GM12875 (cell line): Measurements from ENCODE around the gene SDC3.

ENCODE experiments used
- H3K4me3 ChIP-seq: one replicate; pipeline ENCODE4 v1.5.1; 2011; ENCODE audit warnings: low read depth, low read length, control low read depth
- CTCF ChIP-seq: IDR thresholded peaks from 2 replicates; pipeline ENCODE4 v1.5.1; 2011; ENCODE audit warnings: low read depth, mild to moderate bottlenecking, control low read depth, inconsistent platforms, low read length, moderate library complexity, borderline replicate concordance; ENCODE audit not compliant: insufficient read depth

The SDC3 gene

DNA sequence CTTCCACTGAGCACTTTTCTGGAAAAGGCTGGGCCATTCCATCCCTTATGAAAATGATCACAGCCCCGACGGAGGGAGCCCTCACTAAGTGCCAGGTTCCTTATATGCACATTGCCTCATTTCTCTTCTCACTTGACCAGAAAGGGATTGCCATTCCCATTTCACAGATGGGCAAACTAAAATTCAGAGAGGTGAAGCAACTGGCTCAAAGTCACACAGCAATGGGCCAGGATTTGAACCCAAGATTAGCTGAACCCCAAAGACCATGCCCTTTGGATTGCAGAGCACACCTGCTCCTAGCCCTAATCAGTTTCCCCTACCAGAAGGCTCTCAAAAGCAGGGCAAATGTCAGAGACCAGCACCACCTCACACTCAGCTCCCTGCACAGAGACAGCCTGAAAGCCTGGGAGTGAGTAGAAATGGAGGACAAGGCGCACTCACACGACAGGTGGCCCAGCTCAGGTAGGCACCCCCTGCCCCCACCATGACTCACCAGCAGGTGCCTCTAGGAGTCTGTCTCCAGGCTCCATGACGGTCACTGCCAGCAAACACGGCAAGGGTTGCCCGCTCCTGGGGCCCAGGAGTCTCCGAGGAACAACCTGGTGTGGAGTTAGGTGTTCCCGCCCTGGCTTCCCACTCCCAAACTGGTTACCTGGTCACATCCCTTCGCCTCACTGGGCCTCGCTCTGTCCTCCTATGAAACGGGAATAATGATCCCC lies 21.7 kb downstream of the SDC3 start:
- TF ChIP-seq CTCF = no peak
- H3K4me3 ChIP-seq = no peak overlapping the region

DNA sequence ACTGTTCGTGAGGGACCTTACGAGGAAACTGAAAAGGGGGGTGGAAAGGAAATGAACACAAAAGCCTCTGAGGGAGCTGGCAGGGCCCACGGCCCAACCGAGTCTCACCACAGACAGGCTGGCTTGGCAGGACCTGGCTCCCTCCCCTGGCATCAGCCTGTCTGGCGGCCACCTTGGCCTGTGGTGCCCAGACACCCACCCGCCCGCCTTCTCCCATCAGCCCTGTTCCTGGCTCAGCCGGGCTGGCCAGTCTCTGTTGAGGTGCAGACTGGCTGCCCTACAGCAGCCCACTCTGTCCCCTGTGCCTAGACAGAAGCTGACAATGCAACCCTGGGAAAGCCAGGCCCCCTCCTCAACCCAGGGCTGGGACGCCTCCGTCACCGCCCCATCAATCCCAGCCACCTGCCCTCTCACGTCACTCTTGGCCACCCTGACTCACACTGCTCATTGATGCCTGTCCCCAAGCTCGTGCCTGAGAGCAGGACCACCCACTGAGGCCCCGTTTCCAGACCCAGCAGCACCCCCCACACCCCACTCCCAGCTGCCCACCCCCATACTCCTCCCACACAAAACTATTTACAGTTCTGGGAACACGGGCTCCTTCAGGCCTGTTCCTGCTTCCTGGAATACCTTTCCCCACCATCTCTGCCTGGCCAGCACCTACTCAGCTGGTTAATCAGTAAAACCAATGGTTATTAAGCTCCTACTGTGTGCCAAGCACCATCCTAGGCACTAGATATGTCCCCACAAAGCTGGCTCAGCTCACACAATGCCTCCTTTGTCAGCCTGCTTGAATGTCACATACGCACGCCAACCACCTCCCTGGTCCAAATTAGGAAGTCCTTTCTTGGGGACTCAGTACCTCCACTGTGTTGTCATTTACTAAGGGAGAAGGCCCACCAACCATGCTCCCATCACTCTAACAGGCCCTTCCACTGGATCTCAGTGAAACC lies 22.7 kb downstream of the SDC3 start:
- TF ChIP-seq CTCF = no peak
- H3K4me3 ChIP-seq = no peak overlapping the region

- TF ChIP-seq CTCF = no peak
- H3K4me3 ChIP-seq = no peak overlapping the region
Measured at GRCh38 chr1:30884723-30885122, 23.8 kb downstream of the SDC3 start.

DNA sequence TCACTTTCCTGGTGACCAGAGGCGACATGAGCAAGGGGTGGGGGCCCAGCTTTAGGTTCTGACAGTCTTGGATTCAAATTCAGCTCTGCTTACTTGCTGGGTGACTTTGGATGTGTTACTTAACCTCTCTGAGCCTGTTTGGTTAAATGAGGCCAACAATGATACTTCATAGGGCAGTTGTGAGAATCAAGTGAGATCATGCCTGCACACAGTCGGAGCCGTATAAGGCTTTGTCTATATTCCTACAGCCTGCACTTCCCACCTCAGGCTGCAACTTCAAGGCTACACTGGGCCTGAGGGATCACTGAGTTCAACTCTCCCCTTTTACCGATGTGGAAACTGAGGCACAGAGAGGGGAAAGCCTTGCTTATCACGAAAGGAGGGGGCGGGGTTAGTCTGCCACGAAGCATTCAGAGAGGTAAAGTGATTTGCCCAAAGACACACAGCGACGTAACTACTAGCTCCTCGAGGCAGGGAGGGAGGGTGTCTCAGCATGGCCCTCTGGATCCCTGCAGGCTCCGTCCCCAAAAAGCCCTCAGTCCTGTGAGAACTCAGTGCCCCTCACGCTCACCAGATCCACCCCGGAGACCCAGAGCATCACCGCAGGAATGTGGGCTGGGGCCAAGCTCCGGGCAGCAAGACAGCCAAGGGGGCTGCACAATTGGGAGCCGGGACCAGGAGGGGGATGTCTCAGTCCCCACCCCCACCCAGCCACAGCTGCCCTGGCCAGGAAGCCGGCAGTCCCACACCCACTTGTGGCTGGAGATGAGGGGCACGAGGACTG lies 25.0 kb downstream of the SDC3 start:
- TF ChIP-seq CTCF = no peak
- H3K4me3 ChIP-seq = no peak overlapping the region

- H3K4me3 ChIP-seq = no peak overlapping the region
Measured at GRCh38 chr1:30882678-30883388, 25.7 kb downstream of the SDC3 start.

More at GRCh38 chr1:30882678-30883388, 25.7 kb downstream of the SDC3 start:
- TF ChIP-seq CTCF = no peak
